ENCODE data around the gene MRFAP1L1. TPM values are rescaled to one million over a fixed set of nuclear protein-coding genes. Genes with fewer than 3 reads are reported as not detected.

Gene MRFAP1L1
- total and polyA plus RNA-seq, 9 of the 15 experiments (the other 6 are each of a cell fraction or from before 2014, with no cell fraction given) = 37.6 to 111 (median 83.8) TPM

DNA sequence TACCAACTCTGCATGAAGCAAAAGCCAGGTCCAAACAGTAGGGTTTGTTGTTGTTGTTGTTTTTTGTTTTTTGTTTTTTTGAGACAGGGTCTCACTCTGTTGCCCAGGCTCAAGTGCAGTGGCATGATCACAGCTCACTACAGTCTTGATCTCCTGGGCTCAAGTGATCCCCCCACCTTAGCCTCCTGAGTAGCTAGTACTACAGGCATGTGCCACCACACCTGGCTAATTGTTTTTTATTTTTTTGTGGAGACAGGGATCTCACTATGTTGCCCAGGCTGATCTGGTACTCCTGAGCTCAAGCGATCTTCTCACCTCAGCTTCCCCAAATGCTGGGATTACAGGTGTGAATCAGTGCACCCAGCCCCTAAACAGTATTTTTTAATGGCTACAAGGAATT lies 9.8 kb downstream of the MRFAP1L1 start:
- BruUV-seq (replicated peaks) = no TSS peak
- in situ Hi-C loops (cut with MboI) (no loop called here), intact Hi-C loops (cut with micrococcal nuclease) (no loop called here)

More for the DNA sequence above, 9.8 kb downstream of the MRFAP1L1 start:
- Histone ChIP-seq H3K4me2 (ENCODE audit: insufficient read depth, low read length) (no peak overlapping the region), H3K9me3 (replicated peaks; ENCODE audit: control insufficient read depth, insufficient read depth, low read depth, low read length) (no peaks in the 10 kb centered on the region), H3K27me3 (ENCODE audit: control insufficient read depth in 2 of 2, insufficient read depth in 2 of 2, low read length in 2 of 2) (no peaks in the 10 kb centered on the region), H3K4me1 (replicated peaks in 1 of 2; ENCODE audit: control insufficient read depth in 2 of 2, insufficient read depth in 2 of 2, low read length in 2 of 2) (peaks cover 15 to 31% of the 10 kb centered on the region in 2 experiments), H3K36me3 (ENCODE audit: control insufficient read depth, insufficient read depth, low read length) (peaks cover 16% of the 10 kb centered on the region), H3K9ac (ENCODE audit: insufficient read depth in 1 of 2, low read depth in 2 of 2, low read length in 2 of 2) (no peak overlapping the region), H4K20me1 (replicated peaks; ENCODE audit: control insufficient read depth, insufficient read depth, low read length) (no peaks in the 10 kb centered on the region), H3K27ac (ENCODE audit: extremely low read depth, low read depth, low read length) (no peak overlapping the region), H2AFZ (ENCODE audit: low read depth, low read length) (no peak overlapping the region), H3K4me3 (no peak overlapping the region), H3K79me2 (ENCODE audit: control insufficient read depth, insufficient read depth, low read length) (peaks cover 13% of the 10 kb centered on the region), H3K9me1 (ENCODE audit: control insufficient read depth, insufficient read depth, low read length) (no peaks in the 10 kb centered on the region)
- no peak for DNase-seq (ENCODE audit: extremely low read depth in 1 of 4, low spot score in 3 of 4)
- WGBS (ENCODE audit: insufficient coverage, low coverage, missing lambda C conversion rate) = 89% methylated on average over 1 of the region's 1 CpG
- no peak for FAIRE-seq
- ATAC-seq = no peak
- ChIA-PET POLR2A (interaction anchor here (0.8 to 1.8 kb wide), 2 partner anchors 24 to 124 kb away, joined by 3 to 8 read pairs; no protein-coding TSS in a partner anchor), CTCF (ENCODE audit: low intra/inter-chr PET ratio) (no interaction called here)
- TF ChIP-seq MEF2A (IDR thresholded peaks at IDR 0.05; ENCODE audit: control insufficient read depth, low read depth, low read length) (no peak), ZNF121 (CRISPR knock-in tag; conservative IDR thresholded peaks at IDR 0.05) (peak; percentile 96), ZBTB34 (CRISPR knock-in tag; IDR thresholded peaks at IDR 0.05) (no peak), BCOR (IDR thresholded peaks at IDR 0.05) (peak; percentile 56; the same call in 1 of the 2 replicates), RBM25 (IDR thresholded peaks at IDR 0.05; ENCODE audit: low read depth, low read length, severe bottlenecking) (peak; percentile 4), ELK3 (CRISPR knock-in tag; IDR thresholded peaks at IDR 0.05) (no peak), CHD4 (IDR thresholded peaks at IDR 0.05; ENCODE audit: insufficient read depth, insufficient replicate concordance, low read depth, low read length, poor library complexity, severe bottlenecking) (no peak), MYC (IDR thresholded peaks at IDR 0.05; ENCODE audit: low read depth, low read length) (no peak), MYC (CRISPR knock-in tag; IDR thresholded peaks at IDR 0.05; ENCODE audit: borderline replicate concordance, low read depth) (no peak), GABPA (tag; conservative IDR thresholded peaks at IDR 0.05; ENCODE audit: low read depth) (no peak), RCOR1 (IDR thresholded peaks at IDR 0.05; ENCODE audit: borderline replicate concordance in 1 of 2, low read depth in 2 of 2, low read length in 2 of 2) (no peak), MCM2 (IDR thresholded peaks at IDR 0.05; ENCODE audit: low read depth) (no peak)
- TF ChIP-seq, protein P1, sequence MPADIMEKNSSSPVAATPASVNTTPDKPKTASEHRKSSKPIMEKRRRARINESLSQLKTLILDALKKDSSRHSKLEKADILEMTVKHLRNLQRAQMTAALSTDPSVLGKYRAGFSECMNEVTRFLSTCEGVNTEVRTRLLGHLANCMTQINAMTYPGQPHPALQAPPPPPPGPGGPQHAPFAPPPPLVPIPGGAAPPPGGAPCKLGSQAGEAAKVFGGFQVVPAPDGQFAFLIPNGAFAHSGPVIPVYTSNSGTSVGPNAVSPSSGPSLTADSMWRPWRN (IDR thresholded peaks at IDR 0.05; ENCODE audit: low read depth) = no peak
